Esophagus (tissue), 2 donors: Measurements from ENCODE around the gene SMIM22. TPM values are rescaled to one million over a fixed set of nuclear protein-coding genes. Genes with fewer than 3 reads are reported as not detected.

Experiments used
- H3K27ac ChIP-seq, 2 donors: one replicate each; pipeline ENCODE4 v1.5.1; 2013; ENCODE audit warnings: low read depth in 2 of 2, mild to moderate bottlenecking in 2 of 2, inconsistent platforms in 1 of 2, low read length in 1 of 2, moderate library complexity in 1 of 2
- H3K27me3 ChIP-seq, 2 donors: one replicate each; pipeline ENCODE4 v1.6.1; 2013; ENCODE audit warnings: low read length in 2 of 2, control low read depth in 1 of 2, mild to moderate bottlenecking in 1 of 2; ENCODE audit not compliant: insufficient read depth in 2 of 2, control insufficient read depth in 1 of 2
- H3K36me3 ChIP-seq, 2 donors: one replicate each; pipeline ENCODE4 v1.6.1; 2013; ENCODE audit warnings: low read length in 1 of 2; ENCODE audit not compliant: control insufficient read depth in 2 of 2, insufficient read depth in 2 of 2
- H3K4me1 ChIP-seq, 2 donors: one replicate each; pipeline ENCODE4 v1.6.1; 2013; ENCODE audit warnings: low read length in 1 of 2; ENCODE audit not compliant: control insufficient read depth in 2 of 2, insufficient read depth in 2 of 2
- H3K4me3 ChIP-seq, 2 donors: one replicate each; pipeline ENCODE4 v1.5.1; 2013; ENCODE audit warnings: low read length in 2 of 2, mild to moderate bottlenecking in 2 of 2, low read depth in 1 of 2, moderate library complexity in 1 of 2
- H3K9me3 ChIP-seq, 2 donors: one replicate each; pipeline ENCODE4 v1.6.1; 2013; ENCODE audit warnings: mild to moderate bottlenecking in 2 of 2, low read depth in 1 of 2, low read length in 1 of 2, moderate library complexity in 1 of 2; ENCODE audit not compliant: control insufficient read depth in 2 of 2, insufficient read depth in 1 of 2
- WGBS, 2 donors: extraction: QIAGEN DNeasy Blood & Tissue Kit; methylation state at CpG; one replicate each; pipeline ENCODE4 v1.1.7; 2013; 5-methylcytosine and 5-hydroxymethylcytosine counted together
- polyA plus RNA-seq, 2 donors: library from polyadenylated mRNA; stranded (reverse); fragments of 200-250 nt; gene quantifications; one replicate each; pipeline ENCODE4 v1.2.3, GENCODE V29; 2013
- donor health status: healthy with polysubstance abuse.
- donor health status: Bipolar disorder and iron deficiency.

The SMIM22 gene
- polyA plus RNA-seq, 2 donors: 20.1 to 28.6 TPM

DNA sequence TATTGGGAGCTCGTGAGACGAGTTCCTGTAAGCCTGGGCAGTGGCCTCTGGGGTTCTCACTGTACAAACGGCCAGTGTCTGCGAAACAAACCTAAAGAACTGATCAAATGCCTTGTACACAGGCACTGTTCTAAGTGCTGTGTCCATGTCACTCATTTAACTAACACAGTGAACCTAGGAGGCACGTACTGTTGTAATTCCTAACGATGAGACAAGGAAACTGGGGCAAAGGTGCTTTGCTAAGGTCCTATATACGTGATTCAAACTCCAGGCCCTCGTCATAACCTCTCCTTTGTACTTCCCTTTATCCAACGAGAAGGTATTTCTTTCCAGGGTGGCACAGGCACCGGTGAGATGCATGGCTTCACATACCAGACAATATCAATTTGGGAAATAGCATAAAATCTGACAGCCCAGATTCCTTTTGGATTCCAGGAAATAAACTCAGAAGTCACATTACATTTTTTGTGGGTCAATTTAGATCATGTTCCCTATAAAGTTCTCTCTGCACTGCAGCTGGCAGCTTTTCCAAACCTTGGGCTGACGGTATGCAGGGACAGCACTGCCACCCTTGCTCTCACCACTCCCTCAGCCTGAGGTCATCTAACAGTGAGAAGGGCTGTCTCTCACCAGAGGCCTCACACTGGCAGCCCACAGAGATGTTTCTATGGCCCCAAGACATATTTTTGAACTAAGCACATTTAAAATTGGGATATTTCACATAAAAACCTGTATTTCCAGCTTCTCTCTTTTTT lies 33.6 kb downstream of the SMIM22 start:
- Histone ChIP-seq H3K4me1 (no peaks in the 10 kb centered on the region), H3K4me3 (no peak overlapping the region), H3K36me3 (peaks cover 26 to 40% of the 10 kb centered on the region in 2 donors), H3K9me3 (no peaks in the 10 kb centered on the region), H3K27me3 (no peaks in the 10 kb centered on the region), H3K27ac (no peak overlapping the region)
- WGBS, 2 donors: 94 to 95% methylated on average over 11 of the region's 11 CpGs

- H3K4me1 ChIP-seq: no peaks in the 10 kb centered on the region
- peaks cover 21 to 32% of the 10 kb centered on the region in 2 donors for H3K36me3 ChIP-seq
- H3K4me3 ChIP-seq: no peak overlapping the region
- H3K9me3 ChIP-seq: no peaks in the 10 kb centered on the region
- 91% methylated on average over 7 of the region's 7 CpGs for WGBS, 2 donors
- no peaks in the 10 kb centered on the region for H3K27me3 ChIP-seq
- H3K27ac ChIP-seq: no peak overlapping the region
Observed at GRCh38 chr16:4830408-4830807, 35.2 kb downstream of the SMIM22 start.

DNA sequence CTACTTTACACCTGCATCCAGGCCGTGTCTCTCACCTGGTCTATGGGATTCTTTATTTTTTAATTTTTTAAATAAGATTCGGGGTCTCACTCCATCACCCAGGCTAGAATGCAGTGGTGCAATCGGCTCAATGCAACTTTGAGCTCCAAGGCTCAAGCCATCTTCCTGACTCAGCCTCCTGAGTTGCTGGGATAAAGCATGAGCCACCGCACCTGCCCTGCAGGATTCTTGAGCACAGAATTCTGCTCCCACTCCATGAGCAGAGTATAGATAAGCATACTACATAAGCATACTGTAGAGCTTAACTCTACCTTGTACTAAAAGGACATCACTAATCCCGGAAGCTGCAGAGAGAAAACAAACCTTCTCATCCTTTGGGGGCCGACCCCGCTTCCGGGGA lies 36.4 kb downstream of the SMIM22 start:
- Histone ChIP-seq H3K4me3 (no peak overlapping the region), H3K27ac (no peak overlapping the region), H3K4me1 (no peaks in the 10 kb centered on the region), H3K9me3 (no peaks in the 10 kb centered on the region), H3K27me3 (no peaks in the 10 kb centered on the region), H3K36me3 (peaks cover 21 to 30% of the 10 kb centered on the region in 2 donors)
- WGBS, 2 donors: 93 to 95% methylated on average over 8 of the region's 8 CpGs

GRCh38 chr16:4832698-4833343 lies 37.7 kb downstream of the SMIM22 start:
- 76 to 87% methylated on average over 6 of the region's 6 CpGs for WGBS, 2 donors
- no peaks in the 10 kb centered on the region for H3K9me3 ChIP-seq
- no peak overlapping the region for H3K4me3 ChIP-seq
- no peaks in the 10 kb centered on the region for H3K4me1 ChIP-seq
- no peaks in the 10 kb centered on the region for H3K27me3 ChIP-seq
- no peak overlapping the region for H3K27ac ChIP-seq
- peaks cover 21 to 22% of the 10 kb centered on the region in 2 donors for H3K36me3 ChIP-seq

- Histone ChIP-seq H3K9me3 (no peaks in the 10 kb centered on the region), H3K27ac (no peak overlapping the region), H3K27me3 (no peaks in the 10 kb centered on the region), H3K4me3 (no peak overlapping the region), H3K4me1 (no peaks in the 10 kb centered on the region), H3K36me3 (peaks cover 18% of the 10 kb centered on the region in 2 donors)
- 85 to 92% methylated on average over 1 of the region's 1 CpG for WGBS, 2 donors
Observed at GRCh38 chr16:4833584-4833983, 38.4 kb downstream of the SMIM22 start.

- no peak overlapping the region for H3K4me3 ChIP-seq
- H3K36me3 ChIP-seq: peaks cover 12 to 14% of the 10 kb centered on the region in 2 donors
- WGBS, 2 donors: 90% methylated on average over 2 of the region's 2 CpGs
- H3K27ac ChIP-seq: no peak overlapping the region
- H3K4me1 ChIP-seq: no peaks in the 10 kb centered on the region
- no peaks in the 10 kb centered on the region for H3K9me3 ChIP-seq
- no peaks in the 10 kb centered on the region for H3K27me3 ChIP-seq
Observed at GRCh38 chr16:4836727-4837126, 41.6 kb downstream of the SMIM22 start.

DNA sequence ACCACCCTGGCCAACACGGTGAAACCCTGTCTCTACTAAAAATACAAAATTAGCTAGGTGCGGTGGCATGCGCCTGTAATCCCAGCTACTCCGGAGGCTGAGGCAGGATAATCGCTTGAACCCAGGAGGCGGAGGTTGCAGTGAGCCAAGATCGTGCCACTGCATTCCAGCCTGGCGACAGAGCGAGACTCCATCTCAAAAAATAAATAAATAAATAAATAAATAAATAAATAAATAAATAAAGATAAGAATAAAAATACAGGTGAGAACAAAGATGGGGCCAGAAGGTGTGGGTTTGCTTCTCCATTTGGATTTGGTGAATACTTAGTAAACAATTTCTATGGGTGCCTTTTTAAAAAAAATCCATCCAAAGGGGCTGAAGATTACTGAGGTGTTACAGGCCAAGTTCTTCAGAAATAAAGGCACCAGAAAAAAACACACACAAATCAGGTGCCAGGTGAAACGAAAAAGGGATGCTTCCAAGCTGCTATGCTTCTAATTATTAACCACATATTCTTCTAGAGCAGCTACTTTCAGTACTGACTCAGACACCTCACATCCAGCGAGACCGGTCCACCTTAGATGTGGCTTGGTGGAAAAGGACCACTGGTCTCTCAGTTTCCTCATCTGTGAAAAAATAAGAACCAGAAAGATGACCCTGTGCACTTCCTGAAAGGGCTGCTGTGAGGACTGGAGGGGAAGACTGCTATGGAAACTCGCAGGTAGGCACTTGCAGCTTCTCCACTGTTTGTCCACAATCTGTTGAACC lies 42.7 kb downstream of the SMIM22 start:
- 82 to 90% methylated on average over 13 of the region's 13 CpGs for WGBS, 2 donors
- H3K36me3 ChIP-seq: peaks cover 11 to 17% of the 10 kb centered on the region in 2 donors

GRCh38 chr16:4839942-4840341 lies 44.8 kb downstream of the SMIM22 start:
- Histone ChIP-seq H3K27me3 (no peaks in the 10 kb centered on the region), H3K4me3 (no peak overlapping the region), H3K27ac (no peak overlapping the region), H3K36me3 (peaks cover 7 to 17% of the 10 kb centered on the region in 2 donors), H3K4me1 (no peaks in the 10 kb centered on the region), H3K9me3 (no peaks in the 10 kb centered on the region)
- WGBS, 2 donors: 67 to 76% methylated on average over 5 of the region's 5 CpGs

More for the DNA sequence above, 42.7 kb downstream of the SMIM22 start:
- Histone ChIP-seq H3K4me3 (no peak overlapping the region), H3K9me3 (no peaks in the 10 kb centered on the region), H3K27ac (no peak overlapping the region), H3K27me3 (no peaks in the 10 kb centered on the region), H3K4me1 (no peaks in the 10 kb centered on the region)

- Histone ChIP-seq H3K4me3 (no peak overlapping the region), H3K9me3 (no peaks in the 10 kb centered on the region), H3K4me1 (no peaks in the 10 kb centered on the region), H3K27me3 (no peaks in the 10 kb centered on the region), H3K36me3 (peaks cover 7 to 17% of the 10 kb centered on the region in 2 donors), H3K27ac (no peak overlapping the region)
- 76 to 79% methylated on average over 5 of the region's 5 CpGs for WGBS, 2 donors
Observed at GRCh38 chr16:4840984-4841383, 45.8 kb downstream of the SMIM22 start.
